Suprapubic skin (tissue), 4 donors: Measurements from ENCODE around the gene RPP25L. TPM values are rescaled to one million over a fixed set of nuclear protein-coding genes. Genes with fewer than 3 reads are reported as not detected.

Source experiments
- DNase-seq, 2 donors: peaks; one replicate each; pipeline ENCODE4 v3.0.0-alpha.2; 2019; ENCODE audit warnings: low spot score in 2 of 2
- H3K27ac ChIP-seq: fragments of 200-600 bp; sonication (generic); one replicate; pipeline ENCODE4 v1.5.1; 2019
- H3K27me3 ChIP-seq: fragments of 200-600 bp; sonication (generic); one replicate; pipeline ENCODE4 v1.5.1; 2019
- H3K36me3 ChIP-seq: fragments of 200-600 bp; sonication (generic); one replicate; pipeline ENCODE4 v1.5.1; 2019
- H3K4me1 ChIP-seq: fragments of 200-600 bp; sonication (generic); one replicate; pipeline ENCODE4 v1.5.1; 2019
- H3K4me3 ChIP-seq: fragments of 200-600 bp; sonication (generic); one replicate; pipeline ENCODE4 v1.5.1; 2019; ENCODE audit warnings: mild to moderate bottlenecking
- H3K9me3 ChIP-seq: fragments of 200-600 bp; sonication (generic); one replicate; pipeline ENCODE4 v1.5.1; 2019
- CTCF ChIP-seq, 2 donors: fragments of 200-600 bp in 1 of 2; fragments of 450-650 bp in 1 of 2; sonication (generic) in 1 of 2; IDR thresholded peaks; one replicate each; pipeline ENCODE4 v1.5.1; 2016 to 2019; ENCODE audit warnings: antibody characterized with exemption in 2 of 2, mild to moderate bottlenecking in 1 of 2, moderate library complexity in 1 of 2
- EP300 ChIP-seq: sonication (generic); formaldehyde crosslinking; IDR thresholded peaks from one replicate; pipeline ENCODE4 v1.6.1; 2017; ENCODE audit warnings: antibody characterized with exemption
- POLR2A ChIP-seq, 2 donors: fragments of 450-650 bp; IDR thresholded peaks; one replicate each; pipeline ENCODE4 v1.6.1; 2017; ENCODE audit warnings: antibody characterized with exemption in 2 of 2, mild to moderate bottlenecking in 2 of 2, moderate library complexity in 2 of 2
- POLR2AphosphoS5 ChIP-seq, 3 donors: sonication (generic); formaldehyde crosslinking; IDR thresholded peaks; one replicate each; pipeline ENCODE4 v1.6.1; 2017; ENCODE audit warnings: antibody characterized with exemption in 3 of 3
- WGBS: methylation state at CpG from one replicate; pipeline ENCODE4 v1.1.5; 2018; 5-methylcytosine and 5-hydroxymethylcytosine counted together
- total RNA-seq, 4 donors: library from RNA; depleted of rRNA; stranded (reverse); fragments of >200 nt; gene quantifications; one replicate each; pipeline ENCODE4 v1.1.0, GENCODE V29; 2016

RPP25L gene
- total RNA-seq, 4 donors from 2014 or later = 20.3 to 50.4 (median 25.1) TPM

GRCh38 chr9:34574571-34574970, 37.3 kb downstream of the RPP25L start:
- Histone ChIP-seq H3K4me1 (peaks cover 19% of the 10 kb centered on the region), H3K9me3 (no peaks in the 10 kb centered on the region), H3K4me3 (no peak overlapping the region), H3K27ac (no peak overlapping the region), H3K27me3 (peaks cover 40% of the 10 kb centered on the region), H3K36me3 (no peaks in the 10 kb centered on the region)
- DNase-seq = no peak
- WGBS = 97% methylated on average over 9 of the region's 12 CpGs
- TF ChIP-seq EP300 = no peak
- no peak for TF ChIP-seq POLR2AphosphoS5 (IDR thresholded peaks at IDR 0.05)
- no peak for TF ChIP-seq CTCF (IDR thresholded peaks at IDR 0.05)
- no peak for TF ChIP-seq POLR2A (IDR thresholded peaks at IDR 0.05)

GRCh38 chr9:34573599-34574325, 38.1 kb downstream of the RPP25L start:
- no peak overlapping the region for H3K27ac ChIP-seq
- no peak for TF ChIP-seq CTCF (IDR thresholded peaks at IDR 0.05)
- TF ChIP-seq POLR2A (IDR thresholded peaks at IDR 0.05) = no peak
- TF ChIP-seq EP300 = no peak
- no peak for TF ChIP-seq POLR2AphosphoS5 (IDR thresholded peaks at IDR 0.05)
- WGBS = 87% methylated on average over 16 of the region's 17 CpGs
- H3K4me1 ChIP-seq = peaks cover 14% of the 10 kb centered on the region
- peaks cover 33% of the 10 kb centered on the region for H3K27me3 ChIP-seq
- no peak overlapping the region for H3K4me3 ChIP-seq
- no peak for DNase-seq
- H3K9me3 ChIP-seq = no peaks in the 10 kb centered on the region
- H3K36me3 ChIP-seq = no peaks in the 10 kb centered on the region

- WGBS = 90% methylated on average over 6 of the region's 6 CpGs
- H3K36me3 ChIP-seq = no peaks in the 10 kb centered on the region
- no peak overlapping the region for H3K27ac ChIP-seq
- no peaks in the 10 kb centered on the region for H3K9me3 ChIP-seq
- no peak for DNase-seq
- H3K4me3 ChIP-seq = no peak overlapping the region
- TF ChIP-seq POLR2A (IDR thresholded peaks at IDR 0.05) = no peak
- no peak for TF ChIP-seq CTCF (IDR thresholded peaks at IDR 0.05)
- no peak for TF ChIP-seq POLR2AphosphoS5 (IDR thresholded peaks at IDR 0.05)
- no peak for TF ChIP-seq EP300
- H3K27me3 ChIP-seq = peaks cover 21% of the 10 kb centered on the region
- peaks cover 3% of the 10 kb centered on the region for H3K4me1 ChIP-seq
Observed at GRCh38 chr9:34572628-34573027, 39.3 kb downstream of the RPP25L start.

- peaks cover 16% of the 10 kb centered on the region for H3K27me3 ChIP-seq
- H3K27ac ChIP-seq = no peak overlapping the region
- no peak for DNase-seq
- H3K9me3 ChIP-seq = no peaks in the 10 kb centered on the region
- no peak overlapping the region for H3K4me3 ChIP-seq
- H3K4me1 ChIP-seq = no peaks in the 10 kb centered on the region
- TF ChIP-seq POLR2AphosphoS5 (IDR thresholded peaks at IDR 0.05) (no peak), CTCF (IDR thresholded peaks at IDR 0.05) (no peak)
- no peaks in the 10 kb centered on the region for H3K36me3 ChIP-seq
Observed at GRCh38 chr9:34572092-34572491, 39.8 kb downstream of the RPP25L start.

GRCh38 chr9:34571481-34571810, 40.5 kb downstream of the RPP25L start:
- Histone ChIP-seq H3K9me3 (no peaks in the 10 kb centered on the region), H3K4me3 (no peak overlapping the region), H3K27me3 (peaks cover 10% of the 10 kb centered on the region), H3K36me3 (no peaks in the 10 kb centered on the region), H3K4me1 (no peaks in the 10 kb centered on the region), H3K27ac (no peak overlapping the region)
- no peak for DNase-seq
- TF ChIP-seq EP300 (no peak), POLR2AphosphoS5 (IDR thresholded peaks at IDR 0.05) (no peak), CTCF (IDR thresholded peaks at IDR 0.05) (no peak), POLR2A (IDR thresholded peaks at IDR 0.05) (no peak)
- 59% methylated on average over 12 of the region's 12 CpGs for WGBS
